KG1 (cell line): ENCODE data around the gene SCUBE3.

ENCODE experiments used
- DNase-seq: peaks from one replicate; lab custom pipeline; 2025; lab: John Stamatoyannopoulos, UW

The SCUBE3 gene

GRCh38 chr6:35213298-35213791, 411 bp upstream of the SCUBE3 start:
- no peak for DNase-seq

- DNase-seq, result no peak
Measured at GRCh38 chr6:35214869-35215664, 1.3 kb downstream of the SCUBE3 start.

GRCh38 chr6:35215665-35216411, 2.1 kb downstream of the SCUBE3 start:
- DNase-seq, result no peak

DNA sequence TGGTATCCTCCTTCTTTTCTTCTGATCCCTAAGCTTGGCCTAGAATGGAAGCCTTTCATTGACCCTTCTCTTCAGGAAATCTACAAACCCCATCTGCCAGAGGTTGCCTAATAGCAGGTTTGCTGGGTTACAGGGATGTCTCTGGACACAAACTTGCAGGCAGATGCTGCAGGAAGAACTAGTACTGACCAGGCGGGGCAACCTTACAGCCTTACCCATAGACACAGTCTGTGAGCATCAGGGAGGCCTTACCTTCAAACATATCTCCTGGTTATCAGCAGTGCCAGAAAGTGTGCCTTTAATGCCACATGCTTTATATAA, 2.6 kb downstream of the SCUBE3 start:
- DNase-seq, result no peak

DNA sequence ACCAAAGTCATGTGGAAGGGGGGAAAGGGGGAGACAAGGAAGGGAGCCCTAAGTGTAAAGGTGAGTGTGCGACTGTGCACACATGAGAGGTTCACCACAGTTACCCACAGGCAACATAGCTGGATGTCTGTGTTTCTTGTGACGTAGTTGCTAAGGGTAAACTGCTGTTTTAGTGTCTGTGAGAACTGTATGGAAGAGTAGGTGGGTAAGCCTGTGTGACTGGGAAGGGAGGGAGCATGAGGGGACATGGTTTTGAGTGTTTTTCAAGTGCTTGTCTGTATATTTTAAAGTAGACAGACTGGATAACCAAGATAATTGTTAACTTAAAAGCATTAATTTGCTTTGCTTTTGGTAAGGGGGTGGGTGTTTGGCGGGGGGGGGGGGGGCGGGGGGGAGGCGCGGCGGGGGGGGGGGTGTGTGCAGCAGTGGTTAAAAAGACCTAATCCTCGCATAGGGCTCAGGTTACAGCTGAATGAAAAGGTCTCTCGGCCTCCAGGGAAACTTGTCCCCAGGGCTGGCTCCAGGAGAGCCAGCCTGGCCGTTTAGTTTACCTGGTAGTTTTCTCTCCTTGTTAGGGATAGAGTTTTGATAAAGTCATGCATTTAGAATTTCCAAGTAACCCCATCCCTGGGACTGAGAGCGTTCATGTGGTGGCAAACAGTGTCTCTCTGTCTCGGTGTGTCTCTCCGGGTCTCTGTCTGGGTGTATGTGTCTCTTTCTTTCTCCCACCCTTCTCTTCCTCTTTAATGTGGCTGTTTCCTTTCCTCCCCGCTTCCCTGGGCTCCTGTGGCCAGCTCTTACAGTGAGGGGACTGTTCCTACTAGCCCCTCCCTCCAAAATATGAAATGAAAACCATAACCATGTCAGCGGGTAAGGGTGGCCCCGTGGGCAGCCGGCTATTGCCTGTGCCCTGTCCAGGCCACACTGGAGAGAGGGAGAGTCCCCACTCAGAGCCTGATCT, 3.4 kb downstream of the SCUBE3 start:
- DNase-seq, result no peak

DNA sequence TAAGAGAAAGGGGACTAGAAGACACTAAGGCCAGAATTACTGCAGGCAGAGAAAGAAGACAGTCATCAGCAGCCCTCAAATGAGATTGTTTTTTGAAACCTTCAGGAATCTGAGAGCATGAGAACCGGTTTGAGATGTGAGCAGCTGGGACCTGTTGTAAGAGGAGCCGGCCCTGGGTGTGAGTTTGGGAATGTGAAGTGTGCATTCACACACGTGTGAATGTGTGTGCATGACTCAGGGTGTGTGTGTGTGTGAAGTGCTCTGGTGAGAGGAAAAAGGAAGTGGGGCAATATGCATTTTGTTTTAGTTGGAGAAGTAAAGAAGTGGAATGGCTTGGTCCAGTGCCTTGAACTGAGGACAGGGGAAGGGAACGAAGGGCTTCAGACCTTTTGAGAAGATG, 4.3 kb downstream of the SCUBE3 start:
- DNase-seq, result no peak

- DNase-seq, result no peak
Measured at GRCh38 chr6:35218456-35218855, 4.7 kb downstream of the SCUBE3 start.

DNA sequence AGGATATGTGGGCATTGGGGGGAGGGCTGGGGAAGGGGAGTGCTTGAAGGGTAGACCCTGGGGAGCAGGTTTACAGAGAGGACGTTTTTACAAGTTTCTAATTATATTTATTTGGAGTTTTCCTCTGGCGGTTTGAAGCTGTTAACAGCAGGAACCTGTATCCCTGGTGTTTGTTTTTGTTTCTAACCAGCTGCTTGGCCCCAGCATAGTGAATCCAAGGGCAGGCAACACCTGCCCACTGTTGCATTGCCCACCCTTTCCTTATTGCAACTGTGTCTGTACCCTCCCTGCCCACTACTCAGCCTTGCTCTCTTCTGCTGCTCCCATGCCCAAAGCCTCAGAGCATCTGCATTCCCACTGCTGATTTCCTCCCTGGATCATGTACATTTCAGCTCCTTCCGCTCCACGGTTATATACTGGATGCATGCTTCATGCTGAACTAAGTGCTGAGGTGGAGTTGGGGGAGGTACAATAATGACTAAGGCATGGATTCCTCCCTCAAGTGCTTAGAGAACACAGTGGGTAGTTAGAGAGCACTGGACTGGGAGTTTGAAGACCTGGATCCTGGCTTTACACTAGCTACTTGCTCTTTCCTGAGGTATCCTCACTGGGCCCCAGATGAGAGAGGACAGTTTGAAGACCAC, 6.0 kb downstream of the SCUBE3 start:
- no peak for DNase-seq

GRCh38 chr6:35220711-35221110, 7.0 kb downstream of the SCUBE3 start:
- no peak for DNase-seq

GRCh38 chr6:35223396-35223795, 9.6 kb downstream of the SCUBE3 start:
- DNase-seq, result no peak

DNA sequence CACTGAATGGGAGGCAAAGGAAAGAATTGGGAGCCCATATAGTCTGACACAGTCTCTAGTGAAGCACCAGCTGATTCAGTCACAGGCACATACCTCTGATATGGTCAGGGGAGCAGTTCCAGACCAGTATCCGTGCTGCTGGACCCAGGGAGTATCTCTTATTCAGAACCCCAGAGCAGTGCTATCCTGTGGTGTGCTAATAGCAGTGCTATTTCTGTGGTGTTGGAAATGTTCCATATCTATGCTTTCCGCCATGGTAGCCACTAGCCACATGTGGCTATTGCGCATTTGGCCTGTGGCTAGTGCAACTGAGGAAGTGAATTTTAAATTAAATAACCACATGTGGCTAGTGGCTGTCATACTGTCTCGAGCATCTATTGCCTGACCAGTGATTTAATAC, 11.0 kb downstream of the SCUBE3 start:
- DNase-seq, result no peak

DNA sequence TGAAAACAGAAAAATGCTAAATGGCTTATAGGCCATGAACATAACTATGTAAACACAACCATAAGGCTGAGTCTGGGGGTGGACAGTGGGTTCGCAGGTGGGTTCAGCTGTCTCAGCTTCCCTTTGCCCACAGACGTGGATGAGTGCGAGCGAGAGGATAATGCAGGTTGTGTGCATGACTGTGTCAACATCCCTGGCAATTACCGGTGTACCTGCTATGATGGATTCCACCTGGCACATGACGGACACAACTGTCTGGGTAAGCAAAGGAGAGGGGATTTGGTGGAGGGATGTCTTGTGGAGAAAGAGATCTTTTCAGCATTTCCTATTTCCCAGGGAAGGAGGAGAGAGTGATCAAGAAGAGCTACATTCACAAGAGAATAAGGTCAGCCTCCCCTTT, 14.7 kb downstream of the SCUBE3 start:
- DNase-seq, result no peak

GRCh38 chr6:35229304-35229703, 15.5 kb downstream of the SCUBE3 start:
- DNase-seq, result no peak

GRCh38 chr6:35230498-35230897, 16.7 kb downstream of the SCUBE3 start:
- no peak for DNase-seq

DNA sequence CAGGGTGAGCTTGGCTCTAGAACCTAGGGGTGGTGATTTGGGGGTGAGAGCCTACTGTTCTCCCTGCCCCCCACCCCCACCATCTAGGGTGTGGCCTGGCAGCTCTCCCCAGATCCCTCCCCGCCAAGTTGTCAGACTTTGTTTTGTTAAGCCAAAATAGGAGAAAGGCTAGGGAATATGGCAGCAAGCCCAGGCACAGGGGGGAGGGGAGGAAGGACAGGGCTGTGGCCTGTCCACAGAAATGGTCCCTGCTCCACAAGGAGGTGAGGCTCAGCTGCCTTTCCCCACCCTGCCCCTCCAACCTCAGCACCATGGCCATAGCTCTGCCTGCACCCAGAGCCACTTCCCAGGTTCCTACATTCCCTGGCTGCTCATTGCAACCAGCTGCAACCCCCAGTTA, 17.2 kb downstream of the SCUBE3 start:
- DNase-seq, result no peak

- DNase-seq, result no peak
Measured at GRCh38 chr6:35231563-35231962, 17.8 kb downstream of the SCUBE3 start.

DNA sequence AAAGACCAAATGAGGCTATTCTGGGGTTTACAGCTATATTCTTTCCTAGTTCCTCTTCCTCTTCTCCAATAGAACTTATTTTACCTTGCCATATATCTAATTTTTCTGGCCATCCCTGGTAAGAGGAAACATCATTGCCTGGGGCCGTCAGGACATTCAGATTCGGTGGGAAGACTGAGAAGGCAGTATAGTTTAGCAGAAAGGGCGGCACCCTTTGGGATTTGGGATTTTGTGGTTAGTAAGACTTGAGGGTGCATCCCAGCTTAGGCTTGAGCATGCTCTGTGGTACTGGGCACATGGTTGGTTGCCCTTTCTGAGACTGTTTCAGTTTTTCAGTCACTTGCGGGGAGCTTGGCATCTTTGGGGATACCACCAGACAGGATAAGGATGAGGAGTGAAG, 21.1 kb downstream of the SCUBE3 start:
- DNase-seq, result no peak

DNA sequence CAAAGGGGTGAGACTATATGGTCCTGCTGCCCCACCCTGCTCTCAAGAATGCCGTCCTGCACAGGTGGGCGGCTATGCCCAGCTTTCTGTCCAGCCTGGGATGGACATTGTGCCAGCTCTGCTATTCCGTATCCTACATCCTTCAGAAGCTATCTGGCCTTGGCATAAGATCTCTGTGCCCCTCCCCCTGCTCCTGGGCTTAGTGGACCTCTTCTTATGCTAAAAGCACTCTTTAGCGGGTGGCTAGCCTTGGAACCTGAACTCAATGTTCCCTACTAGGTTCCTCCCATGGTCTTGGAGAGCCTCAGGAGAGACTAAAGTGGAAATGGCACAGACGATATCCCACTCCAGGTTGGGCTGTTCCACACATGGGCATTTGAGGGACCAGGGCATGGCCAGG, 22.5 kb downstream of the SCUBE3 start:
- DNase-seq, result no peak

DNA sequence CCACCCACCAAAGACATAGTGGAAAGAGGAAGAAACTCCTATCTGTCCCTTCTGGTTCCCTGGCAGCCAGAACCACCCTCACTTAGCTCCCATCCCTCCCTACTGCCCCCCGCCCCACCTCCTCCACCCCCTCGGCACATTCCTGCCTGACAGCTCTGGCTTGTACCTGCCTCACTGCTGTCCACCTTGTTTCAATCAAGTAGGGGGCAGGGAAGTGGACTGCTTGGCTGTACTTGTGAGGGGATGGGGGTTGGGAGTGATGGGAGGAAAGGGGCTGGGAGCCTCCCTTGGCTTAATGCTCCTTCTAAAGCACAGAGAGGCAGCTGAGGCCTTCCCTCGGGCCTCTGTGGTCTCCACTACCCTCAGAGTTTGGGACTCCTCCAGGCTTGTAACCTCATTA, 23.7 kb downstream of the SCUBE3 start:
- DNase-seq, result no peak

DNA sequence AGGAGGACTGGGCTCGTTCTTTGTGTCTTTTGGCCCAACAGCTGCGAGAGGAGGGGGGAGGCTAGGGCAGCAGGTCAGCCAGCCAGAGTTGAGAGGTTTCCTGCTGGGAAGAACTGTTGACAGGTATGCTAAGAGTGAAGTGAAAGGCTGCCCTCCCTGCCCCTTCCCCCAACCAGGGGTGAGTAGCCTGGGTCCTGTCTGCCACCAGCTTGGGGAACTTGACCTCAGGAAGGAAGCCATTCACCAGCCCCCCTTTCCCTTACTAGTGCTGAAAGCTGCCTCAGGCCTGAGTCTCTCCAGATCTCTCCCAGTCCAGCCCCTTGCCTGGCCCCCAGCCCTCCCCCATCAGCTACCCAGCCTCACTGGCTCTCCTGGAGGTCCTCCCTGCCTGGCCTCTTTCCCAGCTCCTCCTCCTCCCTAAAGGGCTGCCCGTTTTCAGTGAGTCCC, 25.1 kb downstream of the SCUBE3 start:
- DNase-seq, result no peak

- no peak for DNase-seq
Measured at GRCh38 chr6:35239581-35239980, 25.8 kb downstream of the SCUBE3 start.
